Progenitor cell of endocrine pancreas (in vitro differentiated cells): Measurements from ENCODE around the gene IL6ST. TPM values are rescaled to one million over a fixed set of nuclear protein-coding genes. Genes with fewer than 3 reads are reported as not detected.

Experiments
- DNase-seq: peaks from one replicate; pipeline ENCODE4 v3.0.0; 2021; ENCODE audit warnings: low spot score; ENCODE audit not compliant: unreplicated experiment
- H3K27ac Mint-ChIP-seq: 2 replicates; pipeline ENCODE4 v1.8.0; 2021; ENCODE audit warnings: mild to moderate bottlenecking, moderate library complexity, mixed read lengths
- H3K27me3 Mint-ChIP-seq: 2 replicates; pipeline ENCODE4 v1.8.0; 2021; ENCODE audit warnings: mixed read lengths
- H3K36me3 Mint-ChIP-seq: 2 replicates; pipeline ENCODE4 v1.8.0; 2022; ENCODE audit warnings: mixed read lengths; ENCODE audit not compliant: insufficient read depth
- H3K4me1 Mint-ChIP-seq: 2 replicates; pipeline ENCODE4 v1.8.0; 2021; ENCODE audit warnings: low read depth, mixed read lengths
- H3K4me3 Mint-ChIP-seq: 2 replicates; pipeline ENCODE4 v1.8.0; 2021; ENCODE audit warnings: low read depth, mild to moderate bottlenecking, moderate library complexity, mixed read lengths
- H3K9me3 Mint-ChIP-seq: 2 replicates; pipeline ENCODE4 v1.8.0; 2021; ENCODE audit warnings: low read depth, mixed read lengths
- total RNA-seq: library from RNA; stranded (reverse); gene quantifications from 2 replicates; pipeline ENCODE4 v1.2.1, GENCODE V29; 2021
- TF ChIP-seq, protein P1 (sequence below): fragments of 200-600 bp; sonication (generic); IDR thresholded peaks from one replicate; pipeline ENCODE4 v1.5.0; 2021; ENCODE audit warnings: antibody characterized with exemption, mild to moderate bottlenecking; ENCODE audit not compliant: unreplicated experiment

Gene IL6ST
- total RNA-seq, 1 donor from 2014 or later = 53.2 TPM

- Mint-ChIP-seq H3K9me3 (no peaks in the 10 kb centered on the region), H3K27ac (no peak overlapping the region), H3K4me1 (peaks cover 2% of the 10 kb centered on the region), H3K27me3 (no peaks in the 10 kb centered on the region), H3K4me3 (no peak overlapping the region), H3K36me3 (no peaks in the 10 kb centered on the region)
- TF ChIP-seq, protein P1, sequence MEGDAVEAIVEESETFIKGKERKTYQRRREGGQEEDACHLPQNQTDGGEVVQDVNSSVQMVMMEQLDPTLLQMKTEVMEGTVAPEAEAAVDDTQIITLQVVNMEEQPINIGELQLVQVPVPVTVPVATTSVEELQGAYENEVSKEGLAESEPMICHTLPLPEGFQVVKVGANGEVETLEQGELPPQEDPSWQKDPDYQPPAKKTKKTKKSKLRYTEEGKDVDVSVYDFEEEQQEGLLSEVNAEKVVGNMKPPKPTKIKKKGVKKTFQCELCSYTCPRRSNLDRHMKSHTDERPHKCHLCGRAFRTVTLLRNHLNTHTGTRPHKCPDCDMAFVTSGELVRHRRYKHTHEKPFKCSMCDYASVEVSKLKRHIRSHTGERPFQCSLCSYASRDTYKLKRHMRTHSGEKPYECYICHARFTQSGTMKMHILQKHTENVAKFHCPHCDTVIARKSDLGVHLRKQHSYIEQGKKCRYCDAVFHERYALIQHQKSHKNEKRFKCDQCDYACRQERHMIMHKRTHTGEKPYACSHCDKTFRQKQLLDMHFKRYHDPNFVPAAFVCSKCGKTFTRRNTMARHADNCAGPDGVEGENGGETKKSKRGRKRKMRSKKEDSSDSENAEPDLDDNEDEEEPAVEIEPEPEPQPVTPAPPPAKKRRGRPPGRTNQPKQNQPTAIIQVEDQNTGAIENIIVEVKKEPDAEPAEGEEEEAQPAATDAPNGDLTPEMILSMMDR = no peak
- no peak for DNase-seq
Measured at GRCh38 chr5:55913466-55914413, 81.0 kb downstream of the IL6ST start.

- no peak overlapping the region for H3K27ac Mint-ChIP-seq
- TF ChIP-seq, protein P1 = no peak
- no peaks in the 10 kb centered on the region for H3K27me3 Mint-ChIP-seq
Measured at GRCh38 chr5:55911784-55912653, 82.7 kb downstream of the IL6ST start.

GRCh38 chr5:55908804-55909203 is 86.0 kb downstream of the IL6ST start:
- no peak overlapping the region for H3K27ac Mint-ChIP-seq
- TF ChIP-seq, protein P1 = no peak
- H3K9me3 Mint-ChIP-seq = no peaks in the 10 kb centered on the region
- no peak overlapping the region for H3K4me3 Mint-ChIP-seq
- no peaks in the 10 kb centered on the region for H3K27me3 Mint-ChIP-seq
- no peak for DNase-seq
- no peaks in the 10 kb centered on the region for H3K36me3 Mint-ChIP-seq
- H3K4me1 Mint-ChIP-seq = no peaks in the 10 kb centered on the region

More at GRCh38 chr5:55911784-55912653, 82.7 kb downstream of the IL6ST start:
- Mint-ChIP-seq H3K36me3 (no peaks in the 10 kb centered on the region), H3K9me3 (no peaks in the 10 kb centered on the region), H3K4me1 (no peaks in the 10 kb centered on the region), H3K4me3 (no peak overlapping the region)
- no peak for DNase-seq

DNA sequence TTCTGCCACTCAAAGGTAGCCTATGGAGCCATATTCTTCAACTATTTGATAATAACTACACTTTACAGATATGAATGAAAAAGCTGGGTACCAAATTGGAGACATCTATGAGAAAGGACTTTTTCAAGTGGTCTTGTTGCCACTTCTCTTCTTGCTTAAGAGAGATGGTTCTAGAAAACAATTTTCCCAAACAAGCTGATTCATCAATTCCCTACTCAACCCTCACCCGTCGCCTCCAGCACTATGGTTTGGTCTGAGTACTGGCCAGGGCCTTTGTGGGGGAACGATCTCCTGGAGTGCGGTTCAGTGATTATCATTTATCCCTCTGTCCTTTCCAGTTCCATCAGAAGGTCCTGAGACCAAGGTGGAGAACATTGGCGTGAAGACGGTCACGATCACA is 86.8 kb downstream of the IL6ST start:
- Mint-ChIP-seq H3K27ac (no peak overlapping the region), H3K4me1 (no peaks in the 10 kb centered on the region), H3K27me3 (no peaks in the 10 kb centered on the region), H3K9me3 (no peaks in the 10 kb centered on the region), H3K4me3 (no peak overlapping the region), H3K36me3 (no peaks in the 10 kb centered on the region)
- TF ChIP-seq, protein P1 = no peak
- no peak for DNase-seq

- H3K4me1 Mint-ChIP-seq = no peaks in the 10 kb centered on the region
- TF ChIP-seq, protein P1 = no peak
- DNase-seq = no peak
- no peaks in the 10 kb centered on the region for H3K36me3 Mint-ChIP-seq
- H3K4me3 Mint-ChIP-seq = no peak overlapping the region
- no peaks in the 10 kb centered on the region for H3K9me3 Mint-ChIP-seq
- no peak overlapping the region for H3K27ac Mint-ChIP-seq
- H3K27me3 Mint-ChIP-seq = no peaks in the 10 kb centered on the region
Measured at GRCh38 chr5:55905251-55905650, 89.5 kb downstream of the IL6ST start.
